GF-D8 (cell line): ENCODE results near the gene MESP1.

Source experiments
- DNase-seq: peaks from one replicate; lab custom pipeline; 2025; lab: John Stamatoyannopoulos, UW

The MESP1 gene

GRCh38 chr15:89723031-89723430 is 28.0 kb downstream of the MESP1 start:
- no peak for DNase-seq

GRCh38 chr15:89714775-89715174 is 36.3 kb downstream of the MESP1 start:
- DNase-seq = peak; percentile 73

- no peak for DNase-seq
Observed at GRCh38 chr15:89707577-89707976, 43.5 kb downstream of the MESP1 start.

- DNase-seq = no peak
Observed at GRCh38 chr15:89704411-89704810, 46.6 kb downstream of the MESP1 start.
